ENCODE results near the gene CDH20.

- TF ChIP-seq CTCF (IDR thresholded peaks at IDR 0.05; ENCODE audit: poor library complexity) (no peak), EZH2 (IDR thresholded peaks at IDR 0.05; ENCODE audit: borderline replicate concordance) (no peak)
Observed at GRCh38 chr18:61471541-61471940, 138.3 kb downstream of the CDH20 start.

All from hepatocyte (in vitro differentiated cells).